Testis (tissue), 2 donors: ENCODE data around the gene SLC24A1.

ENCODE experiments used
- CTCF ChIP-seq, 3 experiments: fragments of 450-650 bp in 2 of 3; fragments of 200-600 bp in 1 of 3; sonication (generic) in 1 of 3; IDR thresholded peaks; one replicate each; pipeline ENCODE4 v1.5.1; 2016 to 2019; ENCODE audit warnings: antibody characterized with exemption in 3 of 3, mild to moderate bottlenecking in 2 of 3, moderate library complexity in 1 of 3
- POLR2A ChIP-seq: fragments of 450-650 bp; IDR thresholded peaks from one replicate; pipeline ENCODE4 v1.6.1; 2017; ENCODE audit warnings: antibody characterized with exemption, mild to moderate bottlenecking, moderate library complexity

GRCh38 chr15:65603559-65603958, 18.2 kb upstream of the SLC24A1 start:
- no peak for TF ChIP-seq CTCF (IDR thresholded peaks at IDR 0.05)
- no peak for TF ChIP-seq POLR2A
